PFSK-1 (cell line): ENCODE measurements around the gene ATP4A.

Experiments used
- FOXP2 ChIP-seq: optimal IDR thresholded peaks from 2 replicates; pipeline ENCODE3; 2011; ENCODE audit warnings: borderline replicate concordance, control low read depth, inconsistent platforms; ENCODE audit not compliant: insufficient read depth; ENCODE audit errors: extremely low read length, extremely low read depth
- POLR2AphosphoS5 ChIP-seq: IDR thresholded peaks from 2 replicates; pipeline ENCODE4 v1.6.1; 2012; ENCODE audit warnings: low read depth, mild to moderate bottlenecking, control low read depth, low read length, moderate library complexity
- SIN3A ChIP-seq: IDR thresholded peaks from 2 replicates; pipeline ENCODE4 v1.6.1; 2012; ENCODE audit warnings: mild to moderate bottlenecking, low read length, moderate library complexity, borderline replicate concordance; ENCODE audit not compliant: insufficient read depth
- TAF1 ChIP-seq: IDR thresholded peaks from 2 replicates; pipeline ENCODE4 v1.6.1; 2012; ENCODE audit warnings: low read length, control low read depth, borderline replicate concordance; ENCODE audit not compliant: insufficient read depth
- TF ChIP-seq, protein P1 (sequence below), 2 experiments: IDR thresholded peaks; 2 replicates each; pipeline versions ENCODE4 v1.6.1 to v1.8.0; 2011 to 2012; ENCODE audit warnings: low read depth in 2 of 2, low read length in 2 of 2, control low read depth in 1 of 2, inconsistent platforms in 1 of 2, mild to moderate bottlenecking in 1 of 2, moderate library complexity in 1 of 2; ENCODE audit not compliant: insufficient read depth in 1 of 2

ATP4A gene

DNA sequence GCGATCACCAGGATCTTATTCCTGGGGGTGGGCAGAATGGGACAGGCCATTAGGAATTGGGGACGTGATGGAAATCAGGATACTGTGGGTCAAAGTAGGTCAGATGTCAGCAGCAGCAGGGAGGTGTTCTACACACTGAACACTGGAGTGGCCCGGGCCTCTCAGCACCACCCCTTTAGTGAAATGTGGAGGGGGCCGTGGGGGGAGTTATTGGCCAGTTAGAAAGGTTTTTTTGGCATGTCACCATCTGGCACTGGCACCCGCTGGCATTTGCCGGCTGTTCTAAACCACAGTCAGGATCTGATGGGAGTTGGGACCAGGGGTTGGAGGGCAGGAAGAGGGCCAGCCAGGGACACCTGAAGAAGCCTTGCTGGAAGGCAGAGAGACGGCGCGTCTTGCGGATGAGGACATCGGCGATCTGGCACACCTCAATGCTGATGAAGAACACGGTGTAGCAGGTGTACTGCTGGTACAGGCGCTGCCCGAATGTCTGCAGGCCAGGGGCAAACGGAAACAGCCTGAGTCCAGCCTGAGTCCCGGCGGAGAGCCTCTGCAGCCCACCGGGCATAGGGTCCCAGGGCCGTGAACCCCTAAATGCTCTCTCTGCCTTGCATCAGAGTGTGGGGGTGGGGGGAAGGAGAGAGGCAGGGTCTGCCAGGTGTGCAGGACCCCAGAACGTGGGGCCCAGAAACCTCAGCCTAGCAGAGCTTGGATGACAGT is 12.2 kb downstream of the ATP4A start:
- TF ChIP-seq, protein P1, sequence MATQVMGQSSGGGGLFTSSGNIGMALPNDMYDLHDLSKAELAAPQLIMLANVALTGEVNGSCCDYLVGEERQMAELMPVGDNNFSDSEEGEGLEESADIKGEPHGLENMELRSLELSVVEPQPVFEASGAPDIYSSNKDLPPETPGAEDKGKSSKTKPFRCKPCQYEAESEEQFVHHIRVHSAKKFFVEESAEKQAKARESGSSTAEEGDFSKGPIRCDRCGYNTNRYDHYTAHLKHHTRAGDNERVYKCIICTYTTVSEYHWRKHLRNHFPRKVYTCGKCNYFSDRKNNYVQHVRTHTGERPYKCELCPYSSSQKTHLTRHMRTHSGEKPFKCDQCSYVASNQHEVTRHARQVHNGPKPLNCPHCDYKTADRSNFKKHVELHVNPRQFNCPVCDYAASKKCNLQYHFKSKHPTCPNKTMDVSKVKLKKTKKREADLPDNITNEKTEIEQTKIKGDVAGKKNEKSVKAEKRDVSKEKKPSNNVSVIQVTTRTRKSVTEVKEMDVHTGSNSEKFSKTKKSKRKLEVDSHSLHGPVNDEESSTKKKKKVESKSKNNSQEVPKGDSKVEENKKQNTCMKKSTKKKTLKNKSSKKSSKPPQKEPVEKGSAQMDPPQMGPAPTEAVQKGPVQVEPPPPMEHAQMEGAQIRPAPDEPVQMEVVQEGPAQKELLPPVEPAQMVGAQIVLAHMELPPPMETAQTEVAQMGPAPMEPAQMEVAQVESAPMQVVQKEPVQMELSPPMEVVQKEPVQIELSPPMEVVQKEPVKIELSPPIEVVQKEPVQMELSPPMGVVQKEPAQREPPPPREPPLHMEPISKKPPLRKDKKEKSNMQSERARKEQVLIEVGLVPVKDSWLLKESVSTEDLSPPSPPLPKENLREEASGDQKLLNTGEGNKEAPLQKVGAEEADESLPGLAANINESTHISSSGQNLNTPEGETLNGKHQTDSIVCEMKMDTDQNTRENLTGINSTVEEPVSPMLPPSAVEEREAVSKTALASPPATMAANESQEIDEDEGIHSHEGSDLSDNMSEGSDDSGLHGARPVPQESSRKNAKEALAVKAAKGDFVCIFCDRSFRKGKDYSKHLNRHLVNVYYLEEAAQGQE (IDR thresholded peaks at IDR 0.05; ENCODE audit: insufficient read depth in 1 of 2, low read depth in 2 of 2, low read length in 2 of 2) = no peak
- TF ChIP-seq SIN3A (no peak), FOXP2 (no peak), POLR2AphosphoS5 (no peak), TAF1 (no peak)

DNA sequence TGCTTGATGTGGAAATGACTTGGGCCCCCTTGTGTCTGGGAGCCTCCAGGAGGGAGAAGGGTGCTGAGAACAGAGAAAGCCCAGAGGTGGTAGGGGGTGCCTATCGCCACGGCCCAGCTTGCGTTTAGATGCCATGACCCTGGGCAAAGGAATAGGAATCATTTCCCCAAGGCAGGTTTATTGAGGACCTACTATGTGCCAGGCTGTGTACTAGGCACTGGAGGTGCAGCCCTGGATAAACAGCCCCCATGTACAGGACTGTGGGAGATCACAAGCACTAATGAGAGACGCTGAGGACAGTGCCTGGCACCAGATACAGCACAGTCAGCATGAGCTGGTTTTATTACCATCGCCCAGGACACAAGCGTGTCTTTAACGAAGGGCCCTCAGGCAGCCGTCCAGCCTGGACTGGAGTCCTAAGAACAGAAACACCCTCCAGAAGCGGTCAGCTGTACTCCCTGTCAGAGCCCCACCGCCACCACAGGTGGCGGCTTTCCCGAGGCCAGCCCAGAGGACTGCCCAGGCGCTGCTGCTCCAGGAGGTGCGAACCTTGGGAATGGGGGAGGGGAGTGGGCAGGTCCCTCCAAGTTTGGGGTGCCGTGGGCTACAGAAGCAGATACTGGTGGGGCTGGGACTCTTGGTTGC is 13.5 kb downstream of the ATP4A start:
- TF ChIP-seq SIN3A = no peak
- TF ChIP-seq TAF1 = no peak

DNA sequence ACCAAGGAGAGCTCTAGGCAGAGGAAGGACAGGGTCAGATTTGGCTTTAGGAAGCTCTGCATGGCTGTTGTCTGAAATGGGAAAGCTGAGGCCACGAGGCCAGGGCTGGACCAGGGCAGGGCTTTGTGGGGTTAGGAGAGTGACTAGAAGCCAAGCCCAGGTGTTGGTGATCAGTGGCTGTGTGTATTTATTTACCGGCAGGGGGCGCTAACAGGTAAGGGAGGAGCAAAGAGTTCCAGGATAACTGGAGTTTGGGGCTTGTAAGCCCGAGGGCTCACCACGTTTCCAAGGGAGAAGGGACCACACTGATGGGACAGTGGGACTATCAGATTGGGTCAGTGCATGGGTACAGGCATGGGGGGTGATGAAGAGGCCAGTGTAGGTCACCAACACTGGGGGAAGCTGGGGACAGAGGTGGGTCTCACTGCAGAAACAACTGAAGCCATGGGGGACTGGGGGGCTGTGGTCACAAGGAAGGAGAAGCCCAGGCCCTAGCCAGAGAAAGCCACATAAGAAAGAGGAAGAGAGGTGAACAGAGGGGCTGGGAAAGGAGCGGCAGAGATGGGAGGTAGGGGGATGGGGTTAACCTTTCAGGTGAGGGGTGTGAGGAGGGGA is 14.2 kb downstream of the ATP4A start:
- TF ChIP-seq, protein P1 (IDR thresholded peaks at IDR 0.05; ENCODE audit: insufficient read depth in 1 of 2, low read depth in 2 of 2, low read length in 2 of 2) = no peak
- no peak for TF ChIP-seq POLR2AphosphoS5
- no peak for TF ChIP-seq TAF1
- no peak for TF ChIP-seq SIN3A
- TF ChIP-seq FOXP2 = no peak

DNA sequence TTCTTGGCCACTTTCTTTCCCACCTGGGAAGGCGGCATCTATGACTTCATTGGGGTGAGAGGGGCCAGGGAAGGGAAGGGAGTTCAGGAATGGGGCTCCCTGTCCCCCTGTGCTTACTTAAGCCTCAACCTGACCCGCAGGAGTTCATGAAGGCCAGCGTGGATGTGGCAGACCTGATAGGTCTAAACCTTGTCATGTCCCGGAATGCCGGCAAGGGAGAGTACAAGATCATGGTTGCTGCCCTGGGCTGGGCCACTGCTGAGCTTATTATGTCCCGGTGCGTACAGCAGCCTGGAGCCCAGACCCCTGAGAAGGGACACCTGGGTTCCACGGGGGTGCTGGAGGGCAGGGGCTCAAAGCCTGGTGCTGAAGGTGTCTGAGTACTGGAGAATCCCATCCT is 16.9 kb downstream of the ATP4A start:
- TF ChIP-seq TAF1 = no peak
- TF ChIP-seq POLR2AphosphoS5 = no peak
- no peak for TF ChIP-seq SIN3A
- TF ChIP-seq, protein P1 (IDR thresholded peaks at IDR 0.05; ENCODE audit: insufficient read depth in 1 of 2, low read depth in 2 of 2, low read length in 2 of 2) = no peak
- TF ChIP-seq FOXP2 = no peak

DNA sequence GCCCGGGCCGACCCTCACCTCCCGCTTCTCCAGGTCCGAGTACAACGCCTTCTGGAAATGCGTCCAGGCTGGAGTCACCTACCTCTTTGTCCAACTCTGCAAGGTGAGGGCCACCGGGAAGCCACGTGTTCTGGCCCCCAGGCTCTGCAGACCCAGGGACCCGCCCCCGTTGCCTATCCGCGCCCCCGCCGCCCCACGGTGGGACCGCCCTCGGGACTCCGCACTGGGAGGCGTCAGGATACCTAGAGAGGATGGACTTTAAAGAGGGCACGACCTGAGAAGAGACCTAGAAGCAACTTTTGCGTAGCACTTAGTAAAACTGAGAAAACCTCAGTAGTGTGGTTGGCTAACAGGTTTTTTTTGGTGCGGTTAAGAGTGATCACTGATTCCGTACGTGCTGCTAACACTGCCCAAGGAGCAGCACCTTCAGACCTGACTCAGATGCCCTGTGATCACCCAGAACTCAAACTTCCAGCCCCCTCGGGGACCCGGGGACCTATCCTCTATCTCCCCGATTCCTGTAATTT is 17.5 kb downstream of the ATP4A start:
- TF ChIP-seq SIN3A = no peak
- no peak; the same call in 1 of the 2 replicates for TF ChIP-seq POLR2AphosphoS5
- no peak for TF ChIP-seq FOXP2
- TF ChIP-seq, protein P1 (IDR thresholded peaks at IDR 0.05; ENCODE audit: insufficient read depth in 1 of 2, low read depth in 2 of 2, low read length in 2 of 2) = no peak
- TF ChIP-seq TAF1 = no peak
